Effector memory CD4-positive, alpha-beta T cell (primary cell): ENCODE results near the gene CARD8.
"Not testable (repeated sequence)": the region's sequence is repeated elsewhere in the genome, so short reads cannot be mapped to it uniquely, and the experiment has no call there.

Experiments used
- DNase-seq, 3 donors: peaks; one replicate each; pipeline ENCODE4 v3.0.0-alpha.2; 2020
- H3K27ac ChIP-seq: 2 replicates; pipeline ENCODE4 v1.7.0; 2013; ENCODE audit warnings: mild to moderate bottlenecking, low read length, moderate library complexity; ENCODE audit not compliant: insufficient read depth, poor library complexity, severe bottlenecking
- H3K27me3 ChIP-seq: replicated peaks from 2 replicates; pipeline ENCODE4 v1.7.0; 2013; ENCODE audit warnings: mild to moderate bottlenecking, low read length; ENCODE audit not compliant: insufficient read depth, control insufficient read depth, poor library complexity, severe bottlenecking
- H3K36me3 ChIP-seq: 2 replicates; pipeline ENCODE4 v1.7.0; 2013; ENCODE audit warnings: mild to moderate bottlenecking, low read length, moderate library complexity; ENCODE audit not compliant: control insufficient read depth, insufficient read depth
- H3K4me1 ChIP-seq: 2 replicates; pipeline ENCODE4 v1.7.0; 2013; ENCODE audit warnings: low read length, mild to moderate bottlenecking; ENCODE audit not compliant: control insufficient read depth, insufficient read depth, poor library complexity, severe bottlenecking
- H3K4me3 ChIP-seq: 2 replicates; pipeline ENCODE4 v1.7.0; 2013; ENCODE audit warnings: low read length, low read depth, mild to moderate bottlenecking; ENCODE audit not compliant: insufficient read depth, poor library complexity, severe bottlenecking
- H3K9me3 ChIP-seq: 2 replicates; pipeline ENCODE4 v1.7.0; 2013; ENCODE audit warnings: mild to moderate bottlenecking, low read length, moderate library complexity; ENCODE audit not compliant: control insufficient read depth

The CARD8 gene

DNA sequence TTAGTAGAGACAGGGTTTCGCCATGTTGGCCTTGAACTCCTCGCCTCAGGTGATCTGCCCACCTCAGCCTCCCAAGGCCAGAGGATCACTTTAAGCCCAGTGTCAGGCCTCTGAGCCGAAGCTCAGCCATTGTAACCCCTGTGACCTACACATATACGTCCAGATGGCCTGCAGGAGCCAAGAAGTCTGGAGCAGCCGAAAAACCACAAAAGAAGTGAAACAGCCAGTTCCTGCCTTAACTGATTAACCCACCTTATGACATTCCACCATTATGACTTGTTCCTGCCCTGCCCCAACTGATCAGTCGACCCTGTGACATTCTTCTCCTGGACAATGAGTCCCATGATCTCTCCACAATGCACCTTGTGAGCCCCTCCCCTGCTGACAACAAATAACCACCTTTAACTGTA lies 13.9 kb upstream of the CARD8 start:
- H3K4me3 ChIP-seq, H3K4me1 ChIP-seq, H3K36me3 ChIP-seq, H3K27me3 ChIP-seq, H3K9me3 ChIP-seq, H3K27ac ChIP-seq, DNase-seq: not testable (repeated sequence)

DNA sequence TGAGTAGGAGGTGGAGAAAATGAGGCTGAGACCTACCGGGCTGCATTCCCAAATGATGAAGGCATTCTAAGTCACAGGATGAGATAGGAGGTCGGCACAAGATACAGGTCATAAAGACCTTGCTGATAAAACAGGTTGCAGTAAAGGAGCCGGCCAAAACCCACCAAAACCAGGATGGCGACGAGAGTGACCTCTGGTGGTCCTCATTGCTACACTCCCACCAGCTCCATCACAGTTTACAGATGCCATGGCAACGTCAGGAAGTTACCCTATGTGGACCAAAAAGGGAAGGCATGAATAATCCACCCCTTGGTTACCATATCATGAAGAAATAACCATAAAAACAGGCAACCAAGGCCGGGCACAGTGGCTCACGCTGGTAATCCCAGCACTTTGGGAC lies 9.6 kb upstream of the CARD8 start:
- not testable (repeated sequence) for DNase-seq, H3K36me3 ChIP-seq, H3K4me1 ChIP-seq, H3K4me3 ChIP-seq, H3K27ac ChIP-seq, H3K9me3 ChIP-seq, H3K27me3 ChIP-seq

DNA sequence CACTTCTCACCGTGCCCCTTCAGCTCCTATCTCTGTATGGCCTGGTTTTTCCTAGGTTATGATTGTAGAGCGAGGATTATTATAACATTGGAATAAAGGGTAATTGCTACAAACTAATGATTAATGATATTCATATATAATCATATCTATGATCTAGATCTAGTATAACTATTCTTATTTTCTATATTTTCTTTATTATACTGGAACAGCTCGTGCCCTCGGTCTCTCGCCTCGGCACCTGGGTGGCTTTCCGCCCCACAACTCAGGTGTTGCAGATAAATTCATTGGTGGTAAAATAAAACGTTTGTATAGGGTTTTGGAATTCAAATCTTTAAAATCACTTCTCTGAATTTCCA lies 4.6 kb upstream of the CARD8 start:
- DNase-seq, H3K27me3 ChIP-seq, H3K36me3 ChIP-seq, H3K9me3 ChIP-seq: not testable (repeated sequence)
- H3K27ac ChIP-seq = peak overlapping the region; percentile 91
- H3K4me3 ChIP-seq = peak overlapping the region; percentile 51
- peaks cover 26% of the 10 kb centered on the region for H3K4me1 ChIP-seq

DNA sequence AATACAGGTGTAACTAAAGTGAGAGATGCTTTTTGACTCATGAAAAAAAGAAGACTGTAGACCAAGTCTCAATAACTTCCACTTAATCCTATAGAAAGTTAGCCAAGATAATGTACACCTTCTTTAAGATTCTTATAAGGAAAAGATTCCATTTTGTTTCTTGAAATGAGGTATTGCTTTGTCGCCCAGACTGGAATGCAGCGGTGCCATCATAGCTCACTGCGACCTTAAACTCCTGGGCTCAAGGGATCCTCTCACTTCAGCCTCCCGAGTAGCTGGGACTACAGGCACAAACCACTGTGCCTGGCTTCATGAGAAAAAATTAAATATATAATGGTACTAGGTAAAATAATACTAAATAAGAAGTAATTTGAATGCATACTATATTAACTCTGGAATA lies 3.3 kb upstream of the CARD8 start:
- Histone ChIP-seq H3K4me1 (peaks cover 38% of the 10 kb centered on the region), H3K27ac (peak overlapping the region; percentile 91)
- H3K4me3 ChIP-seq, H3K27me3 ChIP-seq, H3K36me3 ChIP-seq, DNase-seq, H3K9me3 ChIP-seq: not testable (repeated sequence)

DNA sequence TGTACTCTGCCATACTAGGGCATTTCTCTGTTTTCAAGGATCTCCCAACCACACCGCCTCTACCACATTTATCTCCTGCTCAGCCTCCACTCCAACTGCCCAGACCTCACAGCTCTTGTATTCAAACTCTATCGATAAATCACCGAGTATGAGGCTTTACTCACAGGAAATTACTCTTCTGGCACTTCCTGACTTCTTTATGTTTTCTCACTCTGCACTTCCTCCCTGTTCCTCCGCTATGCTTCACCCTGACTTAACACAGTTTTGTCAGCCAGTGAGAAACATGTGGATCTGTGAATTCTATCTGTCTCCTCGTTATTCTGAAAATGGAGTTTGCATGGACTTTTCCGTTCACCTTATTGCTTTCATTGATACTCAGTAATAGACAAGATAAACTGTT lies 2.6 kb upstream of the CARD8 start:
- H3K4me3 ChIP-seq = peak overlapping the region; percentile 48
- DNase-seq = peak; percentile 11 to 23 (median 13)

DNA sequence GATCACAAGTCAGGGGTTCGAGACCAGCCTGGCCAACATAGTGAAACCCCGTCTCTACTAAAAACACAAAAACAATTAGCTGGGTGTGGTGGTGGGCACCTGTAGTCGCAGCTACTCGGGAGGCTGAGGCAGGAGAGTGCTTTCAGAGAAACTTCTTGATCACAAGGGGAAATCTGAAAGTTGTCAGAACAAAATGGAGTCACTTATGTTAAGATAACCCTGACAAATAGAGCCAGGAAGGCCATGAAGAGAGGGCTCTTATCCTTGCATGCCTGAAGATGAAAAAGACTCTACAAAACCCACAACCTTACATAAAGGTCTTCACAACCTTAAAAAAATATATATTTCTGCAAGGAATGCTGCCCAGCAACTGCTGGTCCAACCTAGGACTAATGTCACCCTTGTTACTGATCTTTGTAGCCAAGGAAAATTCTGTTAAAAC lies 1.2 kb downstream of the CARD8 start:
- Histone ChIP-seq H3K4me1 (peaks cover 51% of the 10 kb centered on the region), H3K27me3 (no peaks in the 10 kb centered on the region), H3K27ac (peak overlapping the region; percentile 93), H3K9me3 (no peaks in the 10 kb centered on the region), H3K36me3 (no peaks in the 10 kb centered on the region), H3K4me3 (peak overlapping the region; percentile 84)
- DNase-seq = no peak

More for the DNA sequence above, 2.6 kb upstream of the CARD8 start:
- Histone ChIP-seq H3K4me1 (peaks cover 42% of the 10 kb centered on the region), H3K36me3 (no peaks in the 10 kb centered on the region), H3K9me3 (no peaks in the 10 kb centered on the region), H3K27ac (peak overlapping the region; percentile 68), H3K27me3 (no peaks in the 10 kb centered on the region)

DNA sequence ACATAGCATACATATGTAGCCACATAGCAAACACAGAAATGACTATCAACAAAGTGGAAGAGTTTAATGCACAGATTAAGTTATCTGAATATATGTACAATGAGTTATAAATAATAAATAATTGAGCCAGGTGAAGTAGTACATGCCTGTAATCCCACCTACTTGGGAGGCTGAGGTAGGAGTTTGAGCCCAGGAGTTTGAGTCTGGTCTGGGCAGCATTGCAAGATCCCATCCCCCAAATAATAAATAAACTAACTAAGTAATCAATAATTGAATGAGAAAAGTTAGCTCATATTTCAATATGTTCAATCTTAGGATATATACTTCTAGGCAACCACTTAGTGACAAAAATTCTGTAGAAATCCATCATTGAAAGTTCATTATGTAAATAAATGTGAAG lies 1.7 kb downstream of the CARD8 start:
- Histone ChIP-seq H3K27ac (peak overlapping the region; percentile 93), H3K9me3 (no peaks in the 10 kb centered on the region), H3K4me1 (peaks cover 48% of the 10 kb centered on the region), H3K27me3 (no peaks in the 10 kb centered on the region), H3K4me3 (no peak overlapping the region), H3K36me3 (no peaks in the 10 kb centered on the region)
- DNase-seq = no peak

DNA sequence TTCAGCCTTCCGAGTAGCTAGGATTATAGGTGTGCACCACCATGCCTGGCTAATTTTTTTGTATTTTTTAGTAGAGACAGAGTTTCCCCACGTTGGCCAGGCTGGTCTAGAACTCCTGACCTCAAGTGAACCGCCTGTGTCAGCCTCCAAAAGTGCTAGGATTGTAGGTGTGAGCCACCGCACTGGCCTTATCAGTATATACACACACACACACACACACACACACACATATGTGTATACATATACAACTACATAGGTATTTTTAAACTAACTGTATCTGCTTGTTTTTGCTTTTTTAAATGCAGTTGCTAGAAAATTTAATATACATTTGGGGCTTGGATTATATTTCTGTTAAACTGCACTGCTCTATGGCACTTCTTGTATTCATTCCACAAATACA lies 3.1 kb downstream of the CARD8 start:
- no peak overlapping the region for H3K4me3 ChIP-seq
- peaks cover 40% of the 10 kb centered on the region for H3K4me1 ChIP-seq
- H3K27me3 ChIP-seq = no peaks in the 10 kb centered on the region
- H3K9me3 ChIP-seq = no peaks in the 10 kb centered on the region
- H3K36me3 ChIP-seq = no peaks in the 10 kb centered on the region
- H3K27ac ChIP-seq = no peak overlapping the region
- DNase-seq = no peak

DNA sequence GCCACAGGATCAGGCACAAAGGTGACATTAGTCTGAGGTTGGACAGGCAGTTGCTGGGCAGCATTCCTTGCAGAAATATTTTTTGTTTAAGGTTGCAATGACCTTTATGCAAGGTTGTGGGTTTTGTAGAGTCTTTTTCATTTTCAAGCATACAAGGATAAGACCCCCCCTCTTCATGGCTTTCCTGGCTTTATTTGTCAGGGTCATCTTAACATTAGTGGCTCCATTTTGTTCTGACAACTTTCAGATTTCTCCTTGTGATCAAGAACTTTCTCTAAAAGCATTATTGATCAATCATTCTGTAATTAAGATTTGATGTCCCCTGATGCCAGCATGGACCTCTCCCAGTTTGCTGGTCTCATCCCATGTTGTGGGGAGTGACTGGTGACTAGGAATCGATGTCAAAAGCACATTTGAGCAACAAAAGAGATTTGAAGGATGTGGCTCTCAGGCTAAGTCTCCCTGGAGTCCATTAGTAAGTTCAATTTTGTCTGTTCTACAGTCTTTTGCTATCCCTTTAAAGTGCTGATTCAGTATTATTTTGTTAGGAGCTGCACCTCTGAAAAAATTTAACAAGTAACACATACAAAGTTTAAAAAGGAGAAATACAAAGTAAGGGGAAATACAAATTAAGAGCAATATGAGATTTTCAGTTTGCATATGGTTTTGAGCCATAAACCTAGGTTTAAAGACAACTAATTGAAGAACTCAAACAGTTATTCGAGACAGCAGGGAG lies 5.3 kb downstream of the CARD8 start:
- no peaks in the 10 kb centered on the region for H3K27me3 ChIP-seq
- DNase-seq = no peak
- peaks cover 10% of the 10 kb centered on the region for H3K36me3 ChIP-seq
- no peak overlapping the region for H3K4me3 ChIP-seq
- no peaks in the 10 kb centered on the region for H3K9me3 ChIP-seq
- H3K4me1 ChIP-seq = peaks cover 37% of the 10 kb centered on the region
- H3K27ac ChIP-seq = peak overlapping the region; percentile 79

DNA sequence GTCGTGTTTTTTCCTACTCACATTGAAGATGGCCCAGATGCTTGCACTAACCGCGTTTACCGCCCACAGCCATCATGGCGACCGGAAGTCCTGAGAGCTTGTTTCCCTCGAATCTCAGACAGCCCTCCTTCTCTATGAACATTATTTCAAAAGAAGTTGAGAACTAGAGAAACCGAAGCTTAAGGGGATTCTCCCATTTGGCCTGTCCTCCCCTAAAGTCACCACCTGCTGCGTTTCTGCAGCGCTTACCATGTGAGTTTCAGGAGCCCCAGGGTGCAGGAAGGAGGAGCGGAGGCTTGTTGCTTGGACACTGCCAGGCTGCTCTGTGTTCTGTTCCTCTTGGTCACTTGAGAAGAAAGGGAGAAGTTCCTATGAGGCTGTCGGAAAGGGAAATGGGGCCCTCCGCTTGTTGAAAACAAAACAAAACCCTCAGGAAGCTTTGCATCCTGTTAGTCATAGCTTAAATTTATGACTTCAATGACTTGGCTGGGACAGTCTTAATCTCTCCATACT lies 6.2 kb downstream of the CARD8 start:
- Histone ChIP-seq H3K4me3 (peak overlapping the region; percentile 45), H3K27ac (peak overlapping the region; percentile 79), H3K27me3 (no peaks in the 10 kb centered on the region), H3K4me1 (peaks cover 37% of the 10 kb centered on the region), H3K9me3 (no peaks in the 10 kb centered on the region), H3K36me3 (peaks cover 10% of the 10 kb centered on the region)
- DNase-seq = peak; percentile 49 to 62 (median 61)
